Retinal pigment epithelial cell (primary cell): ENCODE measurements around the gene ARPIN.
"Not testable (repeated sequence)": the region's sequence is repeated elsewhere in the genome, so short reads cannot be mapped to it uniquely, and the experiment has no call there.

Source experiments
- DNase-seq: peaks from one replicate; pipeline ENCODE4 v3.0.0-alpha.2; 2010; ENCODE audit warnings: low read depth
- H3K4me3 ChIP-seq: 2 replicates; pipeline ENCODE4 v1.5.1; 2011; ENCODE audit warnings: mild to moderate bottlenecking, low read length, control low read depth, moderate library complexity
- TF ChIP-seq, protein P1 (sequence below): conservative IDR thresholded peaks from 2 replicates; pipeline ENCODE4 v1.5.1; 2011; ENCODE audit warnings: low read depth, low read length, control low read depth, inconsistent platforms

ARPIN gene

DNA sequence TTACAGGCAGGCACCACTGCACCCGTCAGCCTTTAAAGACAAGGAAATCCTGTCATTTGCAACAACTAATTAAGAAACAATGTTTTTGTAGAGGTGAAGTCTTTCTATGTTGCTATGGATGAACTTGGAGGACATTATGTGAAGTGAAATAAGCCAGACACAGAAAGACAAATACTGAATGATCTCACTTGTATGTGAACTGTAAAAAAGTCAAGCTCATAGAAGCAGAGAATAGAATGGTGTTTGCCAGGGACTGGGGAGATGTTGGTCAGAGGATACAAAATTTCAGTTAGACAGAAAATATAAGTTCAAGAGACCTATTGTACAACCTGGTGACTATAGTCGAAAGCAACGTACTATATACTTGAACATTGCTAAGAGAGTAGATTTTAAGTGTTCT is 27.2 kb upstream of the ARPIN start:
- H3K4me3 ChIP-seq = no peak overlapping the region
- TF ChIP-seq, protein P1, sequence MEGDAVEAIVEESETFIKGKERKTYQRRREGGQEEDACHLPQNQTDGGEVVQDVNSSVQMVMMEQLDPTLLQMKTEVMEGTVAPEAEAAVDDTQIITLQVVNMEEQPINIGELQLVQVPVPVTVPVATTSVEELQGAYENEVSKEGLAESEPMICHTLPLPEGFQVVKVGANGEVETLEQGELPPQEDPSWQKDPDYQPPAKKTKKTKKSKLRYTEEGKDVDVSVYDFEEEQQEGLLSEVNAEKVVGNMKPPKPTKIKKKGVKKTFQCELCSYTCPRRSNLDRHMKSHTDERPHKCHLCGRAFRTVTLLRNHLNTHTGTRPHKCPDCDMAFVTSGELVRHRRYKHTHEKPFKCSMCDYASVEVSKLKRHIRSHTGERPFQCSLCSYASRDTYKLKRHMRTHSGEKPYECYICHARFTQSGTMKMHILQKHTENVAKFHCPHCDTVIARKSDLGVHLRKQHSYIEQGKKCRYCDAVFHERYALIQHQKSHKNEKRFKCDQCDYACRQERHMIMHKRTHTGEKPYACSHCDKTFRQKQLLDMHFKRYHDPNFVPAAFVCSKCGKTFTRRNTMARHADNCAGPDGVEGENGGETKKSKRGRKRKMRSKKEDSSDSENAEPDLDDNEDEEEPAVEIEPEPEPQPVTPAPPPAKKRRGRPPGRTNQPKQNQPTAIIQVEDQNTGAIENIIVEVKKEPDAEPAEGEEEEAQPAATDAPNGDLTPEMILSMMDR = no peak
- DNase-seq = no peak

DNA sequence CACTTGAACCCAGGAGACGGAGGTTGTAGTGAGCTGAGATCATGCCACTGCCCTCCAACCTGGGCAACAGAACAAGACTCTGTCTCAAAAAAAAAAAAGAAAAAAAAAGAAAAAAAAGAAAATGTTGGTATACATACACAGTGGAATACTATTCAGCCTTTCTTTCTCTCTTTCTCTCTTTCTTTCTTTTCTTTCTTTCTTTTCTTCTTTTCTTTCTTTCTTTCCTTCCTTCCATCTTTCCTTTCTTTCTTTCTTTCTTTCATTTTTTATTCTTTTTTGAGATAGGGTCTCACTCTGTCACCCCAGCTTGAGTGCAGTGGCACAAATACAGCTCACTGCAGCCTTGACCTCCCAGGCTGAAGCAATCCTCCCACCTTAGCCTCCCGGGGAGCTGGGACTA is 26.6 kb upstream of the ARPIN start:
- not testable (repeated sequence) for DNase-seq

DNA sequence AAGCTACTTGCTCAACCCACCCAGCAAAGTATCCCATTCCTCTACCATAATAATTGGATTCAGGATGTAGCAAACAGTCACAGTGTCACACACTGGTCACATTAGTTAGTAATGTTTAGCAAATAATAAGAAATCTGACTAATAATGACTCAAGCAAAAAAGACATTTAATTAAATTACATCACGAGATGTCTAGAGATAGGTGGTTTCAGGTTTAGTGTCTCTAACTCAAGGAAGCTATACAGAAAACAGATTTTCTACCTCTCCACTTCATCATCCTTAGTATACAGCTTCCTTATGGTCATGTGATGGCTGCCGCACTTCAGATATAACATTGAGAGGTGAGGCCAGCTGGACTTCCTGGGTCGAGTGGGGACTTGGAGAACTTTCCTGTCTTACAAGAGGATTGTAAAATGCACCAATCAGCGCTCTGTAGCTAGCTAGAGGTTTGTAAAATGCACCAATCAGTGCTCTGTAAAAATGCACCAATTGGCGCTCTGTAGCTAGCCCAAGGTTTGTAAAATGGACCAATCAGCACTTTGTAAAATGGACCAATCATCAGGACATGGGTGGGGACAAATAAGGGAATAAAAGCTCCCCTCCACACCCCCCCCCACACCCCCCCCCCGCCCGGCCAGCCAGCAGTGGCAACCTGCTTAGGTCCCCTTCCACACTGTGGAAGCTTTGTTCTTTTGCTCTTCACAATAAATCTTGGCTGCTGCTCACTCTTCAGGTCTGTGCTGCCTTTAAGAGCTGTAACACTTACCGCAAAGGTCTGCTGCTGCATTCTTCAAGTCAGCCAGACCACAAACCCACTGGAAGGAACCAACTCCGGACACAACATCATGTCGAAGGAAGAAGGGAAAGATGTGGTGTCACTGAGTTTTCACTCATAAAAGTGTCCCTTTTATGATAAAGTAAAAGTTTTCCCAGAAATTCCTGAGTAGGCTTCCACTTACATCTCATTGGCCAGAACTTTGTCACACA is 24.9 kb upstream of the ARPIN start:
- TF ChIP-seq, protein P1 = no peak
- no peak for DNase-seq
- no peak overlapping the region for H3K4me3 ChIP-seq

More for the DNA sequence above, 26.6 kb upstream of the ARPIN start:
- H3K4me3 ChIP-seq = not testable (repeated sequence)

- DNase-seq = no peak
- no peak overlapping the region for H3K4me3 ChIP-seq
- TF ChIP-seq, protein P1 = no peak
These were observed 24.1 kb upstream of the ARPIN start for GRCh38 chr15:89936786-89937265.

GRCh38 chr15:89936051-89936785 is 23.5 kb upstream of the ARPIN start:
- TF ChIP-seq, protein P1 = no peak
- DNase-seq = no peak
- H3K4me3 ChIP-seq = no peak overlapping the region

DNA sequence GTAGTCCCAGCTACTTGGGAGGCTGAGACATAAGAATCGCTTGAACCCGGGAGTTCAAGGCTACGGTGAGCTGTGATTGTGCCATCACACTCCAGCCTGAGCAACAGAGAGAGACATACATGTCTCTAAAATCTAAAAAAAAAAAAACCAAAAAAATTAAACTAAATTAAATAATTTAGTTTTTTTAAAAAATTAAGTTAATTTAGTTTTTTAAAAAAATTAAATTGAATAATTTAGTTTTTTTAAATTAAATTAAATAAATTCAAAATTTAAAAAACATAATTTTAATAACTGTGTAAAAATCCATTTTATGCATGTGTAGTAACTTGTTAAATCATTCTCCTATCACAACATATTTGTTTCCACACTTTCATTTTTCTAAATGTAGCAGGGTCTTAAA is 20.1 kb upstream of the ARPIN start:
- H3K4me3 ChIP-seq = no peak overlapping the region
- DNase-seq = no peak
- TF ChIP-seq, protein P1 = no peak

GRCh38 chr15:89928421-89928820 is 15.7 kb upstream of the ARPIN start:
- no peak for DNase-seq
- TF ChIP-seq, protein P1 = no peak
- no peak overlapping the region for H3K4me3 ChIP-seq
